ENCODE data around the gene CBFA2T2. TPM values are rescaled to one million over a fixed set of nuclear protein-coding genes. Genes with fewer than 3 reads are reported as not detected.

CBFA2T2 gene
- total RNA-seq, 2 experiments from 2014 or later: 17.9 to 18.6 TPM

GRCh38 chr20:33545763-33546162, 55.9 kb downstream of the CBFA2T2 start:
- ATAC-seq (ENCODE audit: poor library complexity) (no peak), DNase-seq (no peak)
- Histone ChIP-seq H3K4me1 (ENCODE audit: insufficient read depth, low read length) (no peaks in the 10 kb centered on the region), H3K27me3 (ENCODE audit: control insufficient read depth in 1 of 2, insufficient read depth in 2 of 2, low read length in 2 of 2) (no peaks in the 10 kb centered on the region), H3K9me3 (ENCODE audit: control insufficient read depth in 1 of 2, insufficient read depth in 1 of 2, low read length in 2 of 2) (no peaks in the 10 kb centered on the region), H3K36me3 (ENCODE audit: insufficient read depth, low read length) (peaks cover under 1% of the 10 kb centered on the region), H3K27ac (ENCODE audit: low read depth in 1 of 2, low read length in 2 of 2) (no peak overlapping the region), H3K4me3 (ENCODE audit: low read length) (no peak overlapping the region)
- Mint-ChIP-seq H3K4me3 (no peak overlapping the region), H3K36me3 (ENCODE audit: low read depth) (peaks cover 9% of the 10 kb centered on the region), H3K9me3 (no peaks in the 10 kb centered on the region), H3K27me3 (no peaks in the 10 kb centered on the region), H3K27ac (no peak overlapping the region), H3K4me1 (ENCODE audit: low read depth) (peaks cover 19% of the 10 kb centered on the region)
- TF ChIP-seq CTCF (IDR thresholded peaks at IDR 0.05): no peak
- CTCF ChIA-PET: interaction anchor here (1.8 kb wide), 1 partner anchor 122 kb away, joined by 5 read pairs; no protein-coding TSS in a partner anchor
- POLR2A ChIA-PET: interaction anchor here (0.9 to 1.2 kb wide), 2 partner anchors 8 to 9 kb away, joined by 3 read pairs; no protein-coding TSS in a partner anchor
- intact Hi-C loops (cut with DNase I, micrococcal nuclease): loop anchor here in 1 of 2 experiments (10.0 kb wide), 1 partner anchor 51 kb away; the partner anchor contains the start of gene CBFA2T2

GRCh38 chr20:33549229-33549999, 59.5 kb downstream of the CBFA2T2 start:
- H3K4me1 Mint-ChIP-seq (ENCODE audit: low read depth): peaks cover 23% of the 10 kb centered on the region
- POLR2A ChIA-PET: interaction anchor here (0.6 kb wide), 1 partner anchor 208 kb away, joined by 3 read pairs; no protein-coding TSS in a partner anchor
- no peaks in the 10 kb centered on the region for H3K9me3 Mint-ChIP-seq
- peaks cover 26% of the 10 kb centered on the region for H3K36me3 Mint-ChIP-seq (ENCODE audit: low read depth)
- no peaks in the 10 kb centered on the region for H3K9me3 ChIP-seq (ENCODE audit: control insufficient read depth in 1 of 2, insufficient read depth in 1 of 2, low read length in 2 of 2)
- no peak for TF ChIP-seq CTCF (IDR thresholded peaks at IDR 0.05)
- H3K4me1 ChIP-seq (ENCODE audit: insufficient read depth, low read length): peaks cover 10% of the 10 kb centered on the region
- H3K4me3 Mint-ChIP-seq: no peak overlapping the region
- peaks cover 3% of the 10 kb centered on the region for H3K36me3 ChIP-seq (ENCODE audit: insufficient read depth, low read length)
- H3K27me3 Mint-ChIP-seq: no peaks in the 10 kb centered on the region
- no peak overlapping the region for H3K27ac Mint-ChIP-seq
- DNase-seq: no peak
- H3K4me3 ChIP-seq (ENCODE audit: low read length): no peak overlapping the region
- H3K27ac ChIP-seq (ENCODE audit: low read depth in 1 of 2, low read length in 2 of 2): no peak overlapping the region
- intact Hi-C loops (cut with DNase I, micrococcal nuclease): loop anchor here in 1 of 2 experiments (10.0 kb wide), 1 partner anchor 55 kb away; the partner anchor contains the start of gene CBFA2T2
- H3K27me3 ChIP-seq (ENCODE audit: control insufficient read depth in 1 of 2, insufficient read depth in 2 of 2, low read length in 2 of 2): no peaks in the 10 kb centered on the region
- CTCF ChIA-PET: no interaction called here
- ATAC-seq (ENCODE audit: poor library complexity): no peak

GRCh38 chr20:33551778-33552177, 61.9 kb downstream of the CBFA2T2 start:
- H3K36me3 Mint-ChIP-seq (ENCODE audit: low read depth): peaks cover 35% of the 10 kb centered on the region
- ATAC-seq (ENCODE audit: poor library complexity) (no peak), DNase-seq (no peak)
- intact Hi-C loops (cut with DNase I, micrococcal nuclease): loop anchor here in 1 of 2 experiments (2.0 kb wide), 1 partner anchor 61 kb away; the partner anchor contains the start of gene CBFA2T2
- peaks cover 3% of the 10 kb centered on the region for H3K36me3 ChIP-seq (ENCODE audit: insufficient read depth, low read length)
- CTCF ChIA-PET: interaction anchor here (0.7 kb wide), 1 partner anchor 116 kb away, joined by 3 read pairs; no protein-coding TSS in a partner anchor
- no peak for TF ChIP-seq CTCF (IDR thresholded peaks at IDR 0.05)
- H3K9me3 Mint-ChIP-seq: no peaks in the 10 kb centered on the region
- no peak overlapping the region for H3K4me3 Mint-ChIP-seq
- peak overlapping the region; percentile 95 for H3K27ac Mint-ChIP-seq
- POLR2A ChIA-PET: interaction anchor here (0.6 to 2.1 kb wide), 2 partner anchors 62 to 1528 kb away, joined by 3 to 7 read pairs; partner anchors contain the start of gene CBFA2T2
- no peaks in the 10 kb centered on the region for H3K27me3 ChIP-seq (ENCODE audit: control insufficient read depth in 1 of 2, insufficient read depth in 2 of 2, low read length in 2 of 2)
- no peak overlapping the region for H3K4me3 ChIP-seq (ENCODE audit: low read length)
- H3K9me3 ChIP-seq (ENCODE audit: control insufficient read depth in 1 of 2, insufficient read depth in 1 of 2, low read length in 2 of 2): no peaks in the 10 kb centered on the region
- H3K27me3 Mint-ChIP-seq: no peaks in the 10 kb centered on the region
- H3K4me1 ChIP-seq (ENCODE audit: insufficient read depth, low read length): peaks cover 17% of the 10 kb centered on the region
- no peak overlapping the region for H3K27ac ChIP-seq (ENCODE audit: low read depth in 1 of 2, low read length in 2 of 2)
- peaks cover 44% of the 10 kb centered on the region for H3K4me1 Mint-ChIP-seq (ENCODE audit: low read depth)

Measured in CD4-positive, alpha-beta T cell (primary cell).